Naive thymus-derived CD8-positive, alpha-beta T cell (primary cell): ENCODE data around the gene GASK1A. TPM values are rescaled to one million over a fixed set of nuclear protein-coding genes. Genes with fewer than 3 reads are reported as not detected.
A peak's percentile ranks its signal among the peaks of the same experiment; 100 is the strongest.
"Not testable (repeated sequence)": the region's sequence is repeated elsewhere in the genome, so short reads cannot be mapped to it uniquely, and the experiment has no call there.

ENCODE experiments used
- ATAC-seq, 2 donors: fragments of 150-1000 bp; cut with Tn5 transposase in 1 of 2; sonication (Bioruptor Pico), chemical (Tn5 transposase) in 1 of 2; 1 replicate in 1 of 2; 2 replicates in 1 of 2; pipeline ENCODE4 v1.10.0; 2021; ENCODE audit warnings: mild to moderate bottlenecking in 2 of 2, moderate library complexity in 2 of 2
- POLR2A ChIA-PET: fragments of 350-600 bp; sonication (Branson Sonifier 250); formaldehyde crosslinking; loops from one replicate; lab custom pipeline; 2021; ENCODE audit warnings: antibody characterized with exemption; lab: Charles Lee
- DNase-seq, 10 donors: peaks; one replicate each; pipeline versions ENCODE4 v3.0.0 to v3.0.0-alpha.2; 2020 to 2022
- H3K27ac Mint-ChIP-seq, 10 donors: one replicate each; pipeline ENCODE4 v1.8.0; 2020 to 2022; ENCODE audit warnings: mild to moderate bottlenecking in 10 of 10, mixed read lengths in 10 of 10, moderate library complexity in 4 of 10, inconsistent platforms in 1 of 10
- H3K27me3 Mint-ChIP-seq, 5 donors: one replicate each; pipeline ENCODE4 v1.8.0; 2021 to 2022; ENCODE audit warnings: mixed read lengths in 5 of 5
- H3K36me3 Mint-ChIP-seq, 3 donors: one replicate each; pipeline ENCODE4 v1.8.0; 2020 to 2022; ENCODE audit warnings: mixed read lengths in 3 of 3, mild to moderate bottlenecking in 2 of 3, inconsistent platforms in 1 of 3
- H3K4me1 Mint-ChIP-seq, 4 donors: one replicate each; pipeline ENCODE4 v1.8.0; 2021 to 2022; ENCODE audit warnings: mixed read lengths in 4 of 4
- H3K4me3 Mint-ChIP-seq, 10 donors: one replicate each; pipeline ENCODE4 v1.8.0; 2020 to 2022; ENCODE audit warnings: mild to moderate bottlenecking in 10 of 10, mixed read lengths in 10 of 10, moderate library complexity in 6 of 10, inconsistent platforms in 1 of 10
- H3K9me3 Mint-ChIP-seq, 9 donors: one replicate each; pipeline ENCODE4 v1.8.0; 2020 to 2022; ENCODE audit warnings: mixed read lengths in 9 of 9, mild to moderate bottlenecking in 3 of 9, inconsistent platforms in 1 of 9, moderate library complexity in 1 of 9
- polyA plus RNA-seq, 3 donors: library from polyadenylated mRNA; unstranded; fragments of 300-500 nt; fragmentation: Illumina TruSeq; gene quantifications; one replicate each; pipeline ENCODE4 v1.2.3, GENCODE V29; 2021
- total RNA-seq, 8 experiments: library from RNA in 2 of 8; stranded (reverse) in 2 of 8; gene quantifications; one replicate each; pipeline ENCODE4 v1.2.3 and lab custom pipeline; 2021 to 2026

The GASK1A gene
- total and polyA plus RNA-seq, 5 experiments from 2014 or later, result 0.09 to 0.14 TPM; not detected in 3

DNA sequence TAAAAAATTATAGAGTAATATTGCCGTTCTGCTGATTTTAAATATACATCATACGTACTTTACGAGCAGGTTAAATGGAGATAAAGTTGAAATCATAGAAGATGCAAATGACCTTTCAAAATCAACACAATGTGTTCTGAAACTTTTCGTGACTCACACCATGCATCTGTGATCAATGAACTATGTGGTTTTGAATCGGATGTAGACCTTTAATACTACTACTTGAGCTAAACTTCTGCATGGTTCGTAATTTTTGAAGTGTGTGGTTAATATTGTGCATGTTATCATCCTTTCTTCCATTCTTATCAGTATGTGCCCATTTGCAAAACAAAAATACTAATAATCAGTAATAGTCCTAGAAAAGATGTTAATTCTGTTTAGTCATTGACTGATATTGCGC lies 58.9 kb downstream of the GASK1A start:
- H3K27ac Mint-ChIP-seq, result no peak overlapping the region
- POLR2A ChIA-PET, result no interaction called here
- H3K9me3 Mint-ChIP-seq, result no peaks in the 10 kb centered on the region
- no peaks in the 10 kb centered on the region for H3K36me3 Mint-ChIP-seq
- H3K27me3 Mint-ChIP-seq, result no peaks in the 10 kb centered on the region
- peak overlapping the region in 1 of 10 donors; percentile 4 for H3K4me3 Mint-ChIP-seq
- H3K4me1 Mint-ChIP-seq, result peaks cover 9 to 23% (median 14%) of the 10 kb centered on the region in 4 donors
- ATAC-seq (no peak), DNase-seq (no peak)

GRCh38 chr3:43041517-43041916 lies 62.4 kb downstream of the GASK1A start:
- Mint-ChIP-seq H3K4me3 (no peak overlapping the region), H3K9me3 (peaks cover 0 to 24% (median 16%) of the 10 kb centered on the region in 9 donors), H3K27ac (no peak overlapping the region), H3K36me3 (peaks cover 0 to 13% (median 12%) of the 10 kb centered on the region in 3 donors), H3K4me1 (peaks cover 2 to 20% (median 11%) of the 10 kb centered on the region in 4 donors), H3K27me3 (no peaks in the 10 kb centered on the region)
- DNase-seq, result no peak
- no peak for ATAC-seq
- POLR2A ChIA-PET, result no interaction called here

GRCh38 chr3:43043071-43043766 lies 64.1 kb downstream of the GASK1A start:
- peaks cover under 1 to 22% (median 17%) of the 10 kb centered on the region in 3 donors for H3K36me3 Mint-ChIP-seq
- no peak overlapping the region for H3K4me3 Mint-ChIP-seq
- no peak for ATAC-seq
- H3K27ac Mint-ChIP-seq, result peak overlapping the region in 1 of 10 donors; percentile 57
- peaks cover 4 to 7% (median 5%) of the 10 kb centered on the region in 4 donors for H3K4me1 Mint-ChIP-seq
- no peaks in the 10 kb centered on the region for H3K27me3 Mint-ChIP-seq
- no peak for DNase-seq
- POLR2A ChIA-PET, result interaction anchor here (0.9 kb wide), 1 partner anchor 11 kb away, joined by 3 read pairs; no protein-coding TSS in a partner anchor
- H3K9me3 Mint-ChIP-seq, result peaks cover 9 to 37% (median 25%) of the 10 kb centered on the region in 9 donors

DNA sequence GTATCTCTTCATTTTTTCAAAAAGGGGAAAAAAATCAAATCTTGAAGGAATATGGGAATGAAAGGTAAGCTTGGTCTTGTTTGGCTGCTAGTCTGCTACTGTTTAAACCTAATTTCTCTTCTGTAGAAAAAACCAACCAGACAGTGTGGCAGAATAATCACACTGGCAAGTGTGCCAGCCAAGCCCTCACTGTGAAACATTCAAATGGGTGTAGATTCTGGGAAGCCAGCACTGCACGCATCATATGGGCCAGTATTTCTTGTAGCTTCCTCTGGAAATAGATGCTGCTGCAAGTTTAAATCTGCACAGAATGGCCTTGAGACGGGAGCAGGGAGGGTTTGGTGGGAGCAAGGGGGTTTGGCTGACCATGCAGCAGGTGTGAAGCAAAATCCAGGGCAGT lies 64.7 kb downstream of the GASK1A start:
- H3K4me3 Mint-ChIP-seq, result no peak overlapping the region
- peaks cover 11 to 43% (median 31%) of the 10 kb centered on the region in 9 donors for H3K9me3 Mint-ChIP-seq
- H3K27ac Mint-ChIP-seq, result no peak overlapping the region
- no peak for DNase-seq
- H3K36me3 Mint-ChIP-seq, result peaks cover 2 to 28% (median 17%) of the 10 kb centered on the region in 3 donors
- POLR2A ChIA-PET, result no interaction called here
- H3K4me1 Mint-ChIP-seq, result peaks cover 0 to 5% (median under 1%) of the 10 kb centered on the region in 4 donors
- no peak for ATAC-seq
- no peaks in the 10 kb centered on the region for H3K27me3 Mint-ChIP-seq

DNA sequence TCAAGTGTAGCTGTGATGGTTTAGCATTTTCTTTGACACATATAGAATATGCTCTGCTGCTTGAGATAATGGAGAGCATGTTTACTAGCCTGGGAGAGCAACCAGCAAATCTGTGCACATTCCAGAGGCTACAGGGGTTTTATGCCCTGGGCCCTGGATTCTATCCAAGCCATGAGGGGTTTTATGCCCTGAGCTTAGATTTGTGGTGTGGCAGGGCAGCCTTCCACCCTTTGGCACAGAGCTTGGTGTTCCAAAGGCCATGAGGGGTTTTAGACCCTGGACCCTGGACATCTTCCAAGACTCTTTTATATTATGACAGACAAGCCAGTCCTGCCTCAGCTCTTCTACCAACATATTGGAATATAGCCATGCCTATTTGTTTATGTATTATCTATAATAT lies 66.0 kb downstream of the GASK1A start:
- not testable (repeated sequence) for ATAC-seq, H3K4me1 Mint-ChIP-seq
- peaks cover 2 to 41% (median 26%) of the 10 kb centered on the region in 3 donors for H3K36me3 Mint-ChIP-seq

DNA sequence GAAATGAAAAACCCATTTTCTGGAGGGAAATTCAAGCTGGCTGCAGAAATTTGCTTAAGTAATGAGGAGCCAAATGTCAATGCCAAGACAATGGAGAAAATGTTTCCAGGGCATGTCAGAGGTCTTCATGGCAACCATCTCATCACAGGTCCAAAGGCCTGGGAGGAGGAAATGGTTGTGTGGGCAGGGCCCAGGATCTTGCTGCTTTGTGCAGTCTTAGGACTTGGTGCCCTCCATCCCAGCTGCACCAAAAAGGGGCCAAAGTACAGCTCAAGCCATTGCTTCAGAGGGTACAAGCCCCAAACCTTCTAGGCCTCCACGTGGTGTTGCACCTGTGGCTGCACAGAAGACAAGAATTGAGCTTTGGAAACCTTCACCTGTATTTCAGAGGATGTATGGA lies 67.5 kb downstream of the GASK1A start:
- POLR2A ChIA-PET, result no interaction called here
- no peak for ATAC-seq
- Mint-ChIP-seq H3K4me1 (peaks cover 0 to 3% (median under 1%) of the 10 kb centered on the region in 4 donors), H3K9me3 (peaks cover 17 to 71% (median 47%) of the 10 kb centered on the region in 9 donors), H3K27me3 (no peaks in the 10 kb centered on the region), H3K4me3 (no peak overlapping the region), H3K27ac (no peak overlapping the region), H3K36me3 (peaks cover 2 to 56% (median 40%) of the 10 kb centered on the region in 3 donors)
- DNase-seq, result no peak

More for the DNA sequence above, 66.0 kb downstream of the GASK1A start:
- POLR2A ChIA-PET, DNase-seq, H3K27me3 Mint-ChIP-seq, H3K4me3 Mint-ChIP-seq: not testable (repeated sequence)
- peak overlapping the region in 2 of 10 donors; percentile 50 to 56 for H3K27ac Mint-ChIP-seq
- H3K9me3 Mint-ChIP-seq, result peaks cover 11 to 56% (median 41%) of the 10 kb centered on the region in 9 donors

DNA sequence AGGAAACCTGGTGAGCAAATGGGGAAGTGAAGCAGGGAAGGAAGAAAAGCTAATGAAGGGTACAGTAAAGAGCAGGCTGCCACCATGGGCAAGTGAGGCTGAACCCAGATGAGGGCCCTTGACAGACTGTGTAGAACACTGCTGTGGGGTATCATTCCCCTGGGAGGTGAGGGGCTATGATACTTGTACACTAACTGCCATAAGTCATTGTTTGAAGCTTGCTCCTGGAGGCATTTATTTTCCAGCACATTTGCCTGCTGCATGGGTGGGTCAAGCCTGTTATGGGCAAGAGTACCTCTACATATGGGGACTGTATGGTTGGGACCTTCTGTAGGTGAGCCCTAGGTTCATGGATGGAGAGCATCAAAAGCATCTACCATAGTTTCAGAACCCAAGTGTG lies 69.4 kb downstream of the GASK1A start:
- peaks cover 0 to 9% (median under 1%) of the 10 kb centered on the region in 4 donors for H3K4me1 Mint-ChIP-seq
- POLR2A ChIA-PET, result no interaction called here
- ATAC-seq, result no peak
- no peak overlapping the region for H3K27ac Mint-ChIP-seq
- H3K4me3 Mint-ChIP-seq, result no peak overlapping the region
- peaks cover 0 to 1% (median 0%) of the 10 kb centered on the region in 5 donors for H3K27me3 Mint-ChIP-seq
- peaks cover 22 to 83% (median 59%) of the 10 kb centered on the region in 9 donors for H3K9me3 Mint-ChIP-seq
- peaks cover 2 to 70% (median 44%) of the 10 kb centered on the region in 3 donors for H3K36me3 Mint-ChIP-seq
- no peak for DNase-seq

- POLR2A ChIA-PET, result no interaction called here
- H3K4me3 Mint-ChIP-seq, result no peak overlapping the region
- no peak for ATAC-seq
- peaks cover 11 to 45% (median 37%) of the 10 kb centered on the region in 9 donors for H3K9me3 Mint-ChIP-seq
- H3K36me3 Mint-ChIP-seq, result peaks cover under 1 to 47% (median 27%) of the 10 kb centered on the region in 3 donors
- no peak overlapping the region for H3K27ac Mint-ChIP-seq
- H3K27me3 Mint-ChIP-seq, result peaks cover 0 to 3% (median 0%) of the 10 kb centered on the region in 5 donors
- peaks cover 0 to 6% (median under 1%) of the 10 kb centered on the region in 4 donors for H3K4me1 Mint-ChIP-seq
- DNase-seq, result no peak
Measured at GRCh38 chr3:43053291-43053690, 74.2 kb downstream of the GASK1A start.

GRCh38 chr3:43054754-43055153 lies 75.6 kb downstream of the GASK1A start:
- no peak overlapping the region for H3K27ac Mint-ChIP-seq
- peaks cover 3 to 6% (median 4%) of the 10 kb centered on the region in 4 donors for H3K4me1 Mint-ChIP-seq
- no peak overlapping the region for H3K4me3 Mint-ChIP-seq
- H3K9me3 Mint-ChIP-seq, result peaks cover 6 to 31% (median 26%) of the 10 kb centered on the region in 9 donors
- H3K27me3 Mint-ChIP-seq, result peaks cover 0 to 3% (median 0%) of the 10 kb centered on the region in 5 donors
- H3K36me3 Mint-ChIP-seq, result peaks cover 0 to 32% (median 20%) of the 10 kb centered on the region in 3 donors
- no peak for DNase-seq
- ATAC-seq, result no peak
- POLR2A ChIA-PET, result interaction anchor here (2.1 kb wide), 1 partner anchor 31 kb away, joined by 9 read pairs; no protein-coding TSS in a partner anchor

- H3K36me3 Mint-ChIP-seq, result peaks cover 0 to 26% (median 15%) of the 10 kb centered on the region in 3 donors
- H3K4me3 Mint-ChIP-seq, result no peak overlapping the region
- H3K27ac Mint-ChIP-seq, result no peak overlapping the region
- peaks cover 9 to 11% (median 10%) of the 10 kb centered on the region in 4 donors for H3K4me1 Mint-ChIP-seq
- peaks cover 0 to 3% (median 0%) of the 10 kb centered on the region in 5 donors for H3K27me3 Mint-ChIP-seq
- DNase-seq, result no peak
- POLR2A ChIA-PET, result interaction anchor here (2.1 kb wide), 1 partner anchor 32 kb away, joined by 9 read pairs; no protein-coding TSS in a partner anchor
- ATAC-seq, result no peak
- H3K9me3 Mint-ChIP-seq, result peaks cover 6 to 24% (median 19%) of the 10 kb centered on the region in 9 donors
Measured at GRCh38 chr3:43055393-43055792, 76.3 kb downstream of the GASK1A start.

DNA sequence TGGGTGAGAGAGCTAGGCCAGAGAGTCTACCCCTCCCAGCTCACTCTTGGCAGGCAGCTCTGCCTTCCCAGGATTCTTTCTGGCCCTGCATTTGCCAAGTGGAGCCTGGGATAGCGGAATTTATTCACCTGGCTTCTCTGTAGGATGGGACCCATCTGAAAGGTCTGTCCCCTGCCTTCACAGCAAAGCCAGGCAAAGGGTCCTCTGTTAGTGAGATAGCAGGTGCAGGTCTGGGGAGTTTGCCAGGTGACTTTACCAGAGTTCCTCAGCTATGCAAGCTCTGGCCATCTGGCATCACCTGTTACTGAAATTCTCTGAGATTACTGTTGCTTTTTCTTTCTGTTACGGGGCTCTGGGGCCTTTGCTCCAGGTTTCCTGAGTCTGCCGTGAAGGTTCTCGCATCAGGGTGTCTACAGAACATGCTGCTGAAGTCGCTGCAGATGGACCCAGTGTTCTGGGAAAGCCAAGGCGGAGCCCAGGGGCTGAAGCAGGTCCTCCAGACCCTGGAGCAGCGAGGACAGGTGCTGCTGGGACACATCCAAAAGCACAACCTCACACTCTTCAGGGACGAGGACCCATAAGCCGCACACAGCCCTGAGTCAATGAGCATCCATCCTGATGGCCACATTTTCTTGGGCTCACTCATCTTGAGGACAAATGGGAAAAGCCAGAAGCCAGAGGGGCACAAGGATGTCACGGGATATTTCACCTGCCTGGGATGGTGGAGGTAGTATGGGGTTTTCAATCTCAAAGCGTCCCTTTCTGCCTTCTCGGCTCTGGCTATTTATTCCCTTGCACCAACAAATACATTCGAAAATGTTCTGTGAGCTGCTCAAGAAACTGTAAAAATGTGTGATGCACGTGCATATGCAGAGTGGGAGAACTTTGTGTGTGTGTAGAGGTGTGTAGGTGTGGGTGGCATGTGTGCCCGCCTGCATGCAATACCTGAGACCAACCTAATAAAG lies 77.0 kb downstream of the GASK1A start:
- Mint-ChIP-seq H3K36me3 (peaks cover 0 to 19% (median 9%) of the 10 kb centered on the region in 3 donors), H3K4me1 (peaks cover 15 to 18% (median 16%) of the 10 kb centered on the region in 4 donors), H3K4me3 (no peak overlapping the region), H3K9me3 (peaks cover under 1 to 17% (median 15%) of the 10 kb centered on the region in 9 donors), H3K27me3 (peaks cover 0 to 3% (median 0%) of the 10 kb centered on the region in 5 donors), H3K27ac (peak overlapping the region in 1 of 10 donors; percentile 34)
- ATAC-seq (no peak), DNase-seq (no peak)
- POLR2A ChIA-PET, result interaction anchor here (2.1 kb wide), 1 partner anchor 33 kb away, joined by 9 read pairs; no protein-coding TSS in a partner anchor

GRCh38 chr3:43059456-43059855 lies 80.3 kb downstream of the GASK1A start:
- H3K4me1 Mint-ChIP-seq, result peaks cover 9 to 39% (median 26%) of the 10 kb centered on the region in 4 donors
- H3K27me3 Mint-ChIP-seq, result no peaks in the 10 kb centered on the region
- POLR2A ChIA-PET, result interaction anchor here (2.6 kb wide), 1 partner anchor 36 kb away, joined by 10 read pairs; no protein-coding TSS in a partner anchor
- H3K4me3 Mint-ChIP-seq, result peak overlapping the region in 1 of 10 donors; percentile 68
- peaks cover 0 to 2% (median 0%) of the 10 kb centered on the region in 9 donors for H3K9me3 Mint-ChIP-seq
- peak overlapping the region in 3 of 10 donors; percentile 22 to 81 (median 78) for H3K27ac Mint-ChIP-seq
- no peaks in the 10 kb centered on the region for H3K36me3 Mint-ChIP-seq
- no peak for DNase-seq
- ATAC-seq, result no peak
